GM18951 (cell line): ENCODE results near the gene FBLN7.
"Not testable (repeated sequence)": the region's sequence is repeated elsewhere in the genome, so short reads cannot be mapped to it uniquely, and the experiment has no call there.

Experiments
- POLR2A ChIP-seq: IDR thresholded peaks from 4 replicates; pipeline ENCODE4 v1.6.1; 2011; ENCODE audit warnings: mild to moderate bottlenecking; ENCODE audit not compliant: insufficient read length, insufficient read depth; ENCODE audit errors: extremely low read depth
- in situ Hi-C: fragments of 300-500 bp; cut with MboI; formaldehyde crosslinking; loops from one replicate; pipeline ENCODE4 v1.12.0; 2022; ENCODE audit warnings: low sequenced_read_pairs, mixed read lengths, inconsistent platforms; ENCODE audit not compliant: unreplicated experiment

FBLN7 gene

GRCh38 chr2:112129060-112129459 lies 9.1 kb upstream of the FBLN7 start:
- TF ChIP-seq POLR2A = no peak
- in situ Hi-C loops = no loop called here

GRCh38 chr2:112133344-112133743 lies 4.8 kb upstream of the FBLN7 start:
- TF ChIP-seq POLR2A = no peak
- in situ Hi-C loops = no loop called here

GRCh38 chr2:112134120-112134519 lies 4.1 kb upstream of the FBLN7 start:
- no peak for TF ChIP-seq POLR2A
- in situ Hi-C loops = no loop called here

- in situ Hi-C loops = no loop called here
- no peak for TF ChIP-seq POLR2A
Observed at GRCh38 chr2:112136096-112136495, 2.1 kb upstream of the FBLN7 start.

GRCh38 chr2:112137516-112138158 lies 548 bp upstream of the FBLN7 start:
- TF ChIP-seq POLR2A = no peak
- in situ Hi-C loops = no loop called here

- in situ Hi-C loops = not testable (repeated sequence)
Observed at GRCh38 chr2:112139033-112139614, 939 bp downstream of the FBLN7 start.

GRCh38 chr2:112139661-112140204 lies 1.5 kb downstream of the FBLN7 start:
- in situ Hi-C loops = not testable (repeated sequence)

GRCh38 chr2:112140205-112140802 lies 2.1 kb downstream of the FBLN7 start:
- no peak for TF ChIP-seq POLR2A
- in situ Hi-C loops = no loop called here

GRCh38 chr2:112140899-112141625 lies 2.9 kb downstream of the FBLN7 start:
- no peak for TF ChIP-seq POLR2A

GRCh38 chr2:112141626-112142007 lies 3.4 kb downstream of the FBLN7 start:
- TF ChIP-seq POLR2A = no peak
- in situ Hi-C loops = no loop called here

More at GRCh38 chr2:112140899-112141625, 2.9 kb downstream of the FBLN7 start:
- in situ Hi-C loops = no loop called here

- in situ Hi-C loops = no loop called here
- TF ChIP-seq POLR2A = no peak
Observed at GRCh38 chr2:112142525-112143078, 4.4 kb downstream of the FBLN7 start.

GRCh38 chr2:112143150-112143549 lies 5.0 kb downstream of the FBLN7 start:
- in situ Hi-C loops = no loop called here
- no peak for TF ChIP-seq POLR2A

- in situ Hi-C loops = no loop called here
- no peak for TF ChIP-seq POLR2A
Observed at GRCh38 chr2:112144966-112145365, 6.8 kb downstream of the FBLN7 start.
